Activated CD4-positive, alpha-beta memory T cell treated with anti-CD3 and anti-CD28 coated beads for 36 hours (primary cell): ENCODE measurements around the gene CACNA2D2. TPM values are rescaled to one million over a fixed set of nuclear protein-coding genes. Genes with fewer than 3 reads are reported as not detected.

Experiments used
- CTCF ChIA-PET: fragments of 350-600 bp; sonication (Branson Sonifier 250); formaldehyde crosslinking; loops from one replicate; lab custom pipeline; 2021; ENCODE audit warnings: antibody characterized with exemption, inconsistent platforms; lab: Charles Lee
- POLR2A ChIA-PET: fragments of 350-600 bp; sonication (Branson Sonifier 250); formaldehyde crosslinking; loops from one replicate; lab custom pipeline; 2021; ENCODE audit warnings: antibody characterized with exemption; lab: Charles Lee
- DNase-seq: peaks from one replicate; pipeline ENCODE4 v3.0.0-alpha.2; 2020
- H3K27ac Mint-ChIP-seq: one replicate; pipeline ENCODE4 v1.8.0; 2021; ENCODE audit warnings: mixed read lengths
- H3K27me3 Mint-ChIP-seq: one replicate; pipeline ENCODE4 v1.8.0; 2021; ENCODE audit warnings: mixed read lengths
- H3K36me3 Mint-ChIP-seq: one replicate; pipeline ENCODE4 v1.8.0; 2021; ENCODE audit warnings: mixed read lengths
- H3K4me1 Mint-ChIP-seq: one replicate; pipeline ENCODE4 v1.8.0; 2021; ENCODE audit warnings: low read depth, mixed read lengths
- H3K4me3 Mint-ChIP-seq: one replicate; pipeline ENCODE4 v1.8.0; 2021; ENCODE audit warnings: mild to moderate bottlenecking, mixed read lengths
- H3K9me3 Mint-ChIP-seq: one replicate; pipeline ENCODE4 v1.8.0; 2021; ENCODE audit warnings: mixed read lengths
- intact Hi-C: fragments of 100-400 bp; cut with micrococcal nuclease; formaldehyde crosslinking; loops from one replicate; pipeline ENCODE4 v1.15.1; 2023
- total RNA-seq, 2 experiments: library from RNA; stranded (reverse); gene quantifications; one replicate each; pipeline ENCODE4 v1.2.3, GENCODE V29; 2021

The CACNA2D2 gene
- total RNA-seq, 2 experiments from 2014 or later, result 0.63 to 0.69 TPM

DNA sequence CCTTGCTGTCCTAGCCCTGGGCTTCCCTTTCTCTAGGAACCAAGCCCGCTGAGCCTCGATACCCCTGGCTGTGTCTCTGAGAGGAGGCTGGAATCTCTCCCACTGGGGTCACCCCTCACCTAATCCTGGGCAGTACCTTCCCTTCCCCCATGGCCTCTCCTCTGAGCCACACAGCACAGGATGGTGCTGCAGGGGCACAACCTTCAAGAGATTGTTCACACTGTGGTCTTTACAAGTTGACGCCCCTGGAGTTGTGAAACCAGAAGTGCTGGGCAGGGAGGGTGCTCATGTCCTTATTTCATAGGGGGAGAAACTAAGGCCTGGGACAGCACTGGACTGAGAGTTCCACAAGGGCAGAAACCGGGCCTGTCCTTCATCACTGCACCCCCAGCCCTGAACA is 73.2 kb downstream of the CACNA2D2 start:
- ChIA-PET POLR2A (no interaction called here), CTCF (no interaction called here)
- peaks cover 2% of the 10 kb centered on the region for H3K27me3 Mint-ChIP-seq
- H3K27ac Mint-ChIP-seq, result no peak overlapping the region
- H3K36me3 Mint-ChIP-seq, result no peaks in the 10 kb centered on the region
- DNase-seq, result no peak
- no peak overlapping the region for H3K4me3 Mint-ChIP-seq
- no peaks in the 10 kb centered on the region for H3K9me3 Mint-ChIP-seq
- H3K4me1 Mint-ChIP-seq, result no peaks in the 10 kb centered on the region
- intact Hi-C loops, result loop anchor here (10.0 kb wide), 1 partner anchor 225 kb away; no protein-coding TSS in a partner anchor

DNA sequence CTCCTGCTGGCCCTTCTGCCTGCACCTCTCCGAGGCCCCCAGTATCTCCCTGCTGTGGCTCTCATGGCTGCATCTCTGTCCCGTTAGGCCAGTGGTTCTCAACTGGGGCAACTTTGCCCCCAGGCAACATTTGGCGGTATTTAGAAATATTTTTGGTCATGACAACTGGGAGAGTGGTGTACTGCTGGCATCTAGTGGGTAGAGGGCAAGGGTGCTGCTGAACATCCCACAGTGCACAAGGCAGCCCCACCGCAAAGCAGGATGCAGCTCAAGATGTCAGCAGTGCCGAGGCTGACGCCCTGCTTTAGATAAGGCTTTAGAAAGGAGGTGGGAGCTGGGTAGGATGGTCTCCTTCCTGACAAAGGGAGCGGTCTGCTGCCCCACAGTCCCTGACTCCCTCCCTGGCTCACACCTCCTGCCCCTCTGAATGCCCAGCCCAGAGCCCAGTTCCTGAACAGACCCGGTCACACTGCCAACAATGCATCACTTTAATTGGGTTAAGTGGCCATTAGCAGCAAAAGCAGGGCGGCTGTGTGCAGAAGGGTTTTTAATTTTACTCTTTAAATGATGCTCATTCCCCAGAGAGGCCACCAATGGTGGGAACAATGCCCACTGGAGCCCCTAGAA is 75.3 kb downstream of the CACNA2D2 start:
- Mint-ChIP-seq H3K9me3 (no peaks in the 10 kb centered on the region), H3K27ac (no peak overlapping the region)
- POLR2A ChIA-PET, result no interaction called here

DNA sequence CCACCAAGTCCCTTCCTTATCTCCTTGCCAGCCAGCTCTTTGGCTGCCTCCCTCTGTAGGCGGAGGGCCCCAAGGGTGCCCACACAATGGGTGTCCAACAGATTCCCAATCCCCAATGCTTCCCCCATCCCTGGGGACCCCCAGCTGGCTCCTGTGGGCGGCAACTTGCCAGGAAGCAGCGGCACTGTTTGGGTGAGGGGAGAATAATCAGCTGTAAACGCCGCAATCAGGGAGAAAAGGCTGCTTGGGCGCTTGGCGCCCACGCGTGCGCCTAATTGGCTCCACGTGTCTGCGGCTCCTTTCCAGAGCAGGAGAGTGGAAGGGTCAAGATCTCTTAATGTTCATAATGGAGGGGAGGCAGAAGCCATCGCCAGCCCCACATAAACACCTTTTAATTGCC is 76.2 kb downstream of the CACNA2D2 start:
- H3K4me3 Mint-ChIP-seq, result no peak overlapping the region
- intact Hi-C loops, result no loop called here
- H3K27me3 Mint-ChIP-seq, result no peaks in the 10 kb centered on the region
- H3K4me1 Mint-ChIP-seq, result no peaks in the 10 kb centered on the region
- no peak for DNase-seq
- H3K27ac Mint-ChIP-seq, result no peak overlapping the region
- POLR2A ChIA-PET, result no interaction called here
- CTCF ChIA-PET, result no interaction called here
- no peaks in the 10 kb centered on the region for H3K9me3 Mint-ChIP-seq
- no peaks in the 10 kb centered on the region for H3K36me3 Mint-ChIP-seq

More for the DNA sequence above, 75.3 kb downstream of the CACNA2D2 start:
- DNase-seq, result no peak
- H3K36me3 Mint-ChIP-seq, result no peaks in the 10 kb centered on the region
- H3K4me3 Mint-ChIP-seq, result no peak overlapping the region
- intact Hi-C loops, result no loop called here
- no peaks in the 10 kb centered on the region for H3K27me3 Mint-ChIP-seq
- CTCF ChIA-PET, result no interaction called here
- no peaks in the 10 kb centered on the region for H3K4me1 Mint-ChIP-seq

DNA sequence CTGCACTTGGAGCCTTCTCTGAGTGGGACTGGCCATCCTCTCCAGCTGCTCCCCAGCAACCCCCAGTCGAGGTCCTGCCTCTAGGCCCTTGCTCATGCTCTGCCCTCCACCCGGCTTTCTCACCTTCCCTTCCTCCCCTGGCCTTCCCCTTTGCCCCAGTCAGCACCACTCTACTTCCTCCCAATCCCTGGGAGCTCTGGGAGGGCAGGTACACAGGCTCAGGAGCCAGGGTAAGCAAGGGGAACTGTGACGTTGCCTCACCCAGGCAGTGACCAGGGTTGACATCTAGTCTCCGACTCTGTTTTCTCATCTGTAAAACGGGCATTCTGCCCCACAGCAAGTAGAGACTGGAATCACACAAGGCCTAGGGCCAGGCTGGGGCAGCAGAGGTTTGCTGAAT is 77.5 kb downstream of the CACNA2D2 start:
- CTCF ChIA-PET, result no interaction called here

DNA sequence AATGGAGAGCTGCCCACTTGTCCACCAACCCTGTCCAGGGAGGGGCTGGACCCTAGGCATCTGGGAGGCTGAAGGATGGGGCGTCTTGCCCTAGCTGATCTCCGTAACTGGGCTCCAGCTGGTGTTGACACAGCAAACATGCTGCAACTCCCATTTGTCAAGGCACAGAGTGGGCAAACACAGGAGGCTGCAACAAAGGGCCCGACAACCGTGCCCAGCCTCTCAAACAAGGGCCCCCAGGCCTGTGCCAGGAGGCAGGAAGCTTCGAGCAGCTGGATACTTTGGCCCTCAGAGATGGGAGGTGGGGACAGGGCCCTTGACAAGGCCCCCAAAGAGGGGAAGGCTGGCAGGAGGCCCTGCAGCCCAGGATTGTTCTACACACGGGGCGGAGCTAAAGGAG is 79.9 kb downstream of the CACNA2D2 start:
- Mint-ChIP-seq H3K27ac (no peak overlapping the region), H3K4me1 (no peaks in the 10 kb centered on the region)

More for the DNA sequence above, 77.5 kb downstream of the CACNA2D2 start:
- POLR2A ChIA-PET, result no interaction called here
- Mint-ChIP-seq H3K4me3 (no peak overlapping the region), H3K27me3 (no peaks in the 10 kb centered on the region), H3K27ac (no peak overlapping the region), H3K9me3 (no peaks in the 10 kb centered on the region), H3K4me1 (no peaks in the 10 kb centered on the region), H3K36me3 (no peaks in the 10 kb centered on the region)
- DNase-seq, result no peak
- intact Hi-C loops, result no loop called here

DNA sequence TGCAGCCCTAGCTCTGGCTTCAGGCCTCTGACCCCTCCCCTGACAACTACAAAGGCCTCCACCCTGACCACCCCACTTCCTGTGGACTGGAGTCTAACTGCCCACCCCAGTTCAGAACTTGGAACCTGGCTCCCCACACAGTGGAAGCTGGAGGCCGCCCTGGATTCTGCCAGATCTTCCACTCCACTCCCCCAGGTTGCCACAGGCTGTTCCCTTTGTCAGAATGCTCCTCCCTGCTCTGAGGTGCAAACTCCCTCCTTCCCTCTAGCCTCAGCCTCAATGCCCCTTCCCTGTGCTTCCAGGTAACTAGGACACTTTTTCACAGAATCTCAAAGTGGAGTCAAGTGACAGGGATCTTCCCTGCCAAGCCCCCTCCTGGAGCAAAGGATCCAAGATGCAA is 81.3 kb downstream of the CACNA2D2 start:
- DNase-seq, result no peak
- intact Hi-C loops, result no loop called here
- ChIA-PET CTCF (interaction anchor here (1.5 kb wide), 1 partner anchor 120 kb away, joined by 3 read pairs; no protein-coding TSS in a partner anchor), POLR2A (no interaction called here)
- H3K4me3 Mint-ChIP-seq, result no peak overlapping the region
- H3K9me3 Mint-ChIP-seq, result no peaks in the 10 kb centered on the region
- H3K4me1 Mint-ChIP-seq, result no peaks in the 10 kb centered on the region
- H3K27ac Mint-ChIP-seq, result no peak overlapping the region
- H3K36me3 Mint-ChIP-seq, result no peaks in the 10 kb centered on the region
- no peaks in the 10 kb centered on the region for H3K27me3 Mint-ChIP-seq

More for the DNA sequence above, 79.9 kb downstream of the CACNA2D2 start:
- no peak overlapping the region for H3K4me3 Mint-ChIP-seq
- H3K27me3 Mint-ChIP-seq, result no peaks in the 10 kb centered on the region
- DNase-seq, result no peak
- CTCF ChIA-PET, result interaction anchor here (1.4 kb wide), 1 partner anchor 8 kb away, joined by 3 read pairs; no protein-coding TSS in a partner anchor
- POLR2A ChIA-PET, result no interaction called here
- H3K9me3 Mint-ChIP-seq, result no peaks in the 10 kb centered on the region
- intact Hi-C loops, result no loop called here
- no peaks in the 10 kb centered on the region for H3K36me3 Mint-ChIP-seq

DNA sequence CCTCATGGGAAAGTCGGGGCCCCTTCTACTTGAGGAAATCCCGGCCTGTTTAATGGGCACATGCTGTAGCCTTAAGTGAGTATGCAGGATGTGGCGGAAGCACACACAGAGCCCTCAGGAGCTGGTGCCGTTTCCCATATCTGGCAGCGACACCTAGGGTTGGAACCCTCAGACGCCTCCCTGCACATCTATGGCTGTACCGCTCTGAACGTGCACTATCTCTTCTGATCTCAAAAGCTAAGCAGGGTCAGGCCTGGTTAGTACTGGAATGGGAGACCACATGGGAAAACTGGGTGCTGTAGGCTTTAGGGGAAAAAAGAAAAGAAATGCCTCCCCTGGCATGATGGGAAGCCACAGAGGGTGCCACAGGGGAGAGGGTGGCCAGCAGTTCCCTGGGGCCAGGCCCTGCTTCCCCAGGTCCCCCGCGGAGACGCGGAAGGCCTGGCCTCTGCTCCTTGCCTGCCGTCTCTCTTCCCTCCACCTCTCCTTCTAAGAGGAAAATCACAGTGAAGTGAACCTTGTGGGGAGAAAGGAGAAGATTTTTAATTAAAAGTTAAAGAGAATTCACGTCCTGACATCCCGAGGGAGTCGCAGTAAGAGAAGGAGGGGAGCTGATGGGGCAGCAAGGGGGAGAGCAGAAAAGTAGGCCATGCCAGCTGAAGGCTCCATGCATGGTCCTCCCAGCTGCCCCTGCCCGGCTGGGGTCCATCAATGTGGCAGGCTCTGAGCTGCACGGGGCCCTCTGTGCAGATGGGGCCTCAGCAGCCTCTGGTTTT is 83.7 kb downstream of the CACNA2D2 start:
- ChIA-PET CTCF (no interaction called here), POLR2A (no interaction called here)
- intact Hi-C loops, result no loop called here
- DNase-seq, result no peak
- H3K4me1 Mint-ChIP-seq, result no peaks in the 10 kb centered on the region
- H3K27me3 Mint-ChIP-seq, result no peaks in the 10 kb centered on the region
- H3K27ac Mint-ChIP-seq, result no peak overlapping the region
- H3K4me3 Mint-ChIP-seq, result no peak overlapping the region
- H3K36me3 Mint-ChIP-seq, result no peaks in the 10 kb centered on the region
- no peaks in the 10 kb centered on the region for H3K9me3 Mint-ChIP-seq

DNA sequence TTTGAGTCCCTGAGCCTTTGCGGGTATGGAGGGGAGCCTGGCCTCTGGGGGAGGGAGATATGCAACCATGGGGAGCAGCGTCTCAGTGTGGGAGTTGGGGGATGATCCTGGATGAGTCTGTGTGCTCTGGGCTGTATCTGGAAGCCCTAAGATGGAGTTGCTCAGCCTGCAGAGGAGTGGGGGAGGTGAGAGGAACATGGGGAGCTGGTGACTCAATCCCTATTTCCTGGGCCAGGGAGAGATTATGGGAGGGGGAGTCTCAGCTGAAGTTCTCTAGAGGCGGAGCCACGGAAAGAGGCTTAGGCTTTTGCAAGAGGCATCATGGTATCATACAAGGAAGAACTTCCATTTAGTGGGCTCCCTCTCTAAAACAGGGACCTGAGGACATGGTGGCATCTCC is 84.6 kb downstream of the CACNA2D2 start:
- Mint-ChIP-seq H3K9me3 (no peaks in the 10 kb centered on the region), H3K36me3 (no peaks in the 10 kb centered on the region), H3K27ac (no peak overlapping the region), H3K27me3 (no peaks in the 10 kb centered on the region), H3K4me3 (no peak overlapping the region), H3K4me1 (no peaks in the 10 kb centered on the region)
- ChIA-PET CTCF (no interaction called here), POLR2A (no interaction called here)
- DNase-seq, result no peak
- intact Hi-C loops, result no loop called here

DNA sequence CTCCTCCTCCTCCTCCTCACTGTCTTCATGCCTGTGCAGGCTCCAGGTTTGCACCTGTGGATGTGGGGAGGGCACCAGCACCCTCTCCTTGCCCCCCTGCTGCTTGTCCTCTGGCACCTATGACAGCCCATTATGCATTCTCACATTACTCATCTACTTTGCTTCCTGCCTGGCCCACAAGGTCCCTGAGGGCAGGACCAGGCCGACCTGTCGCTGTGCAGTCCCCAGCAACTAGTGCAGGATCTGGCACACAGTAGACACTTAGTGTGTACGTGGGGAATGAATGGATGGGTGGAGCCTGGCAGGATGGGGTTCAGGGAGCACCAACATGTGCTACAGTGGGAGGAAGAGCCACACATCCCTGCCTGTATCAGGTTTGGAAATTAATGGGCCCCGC is 85.8 kb downstream of the CACNA2D2 start:
- POLR2A ChIA-PET, result no interaction called here
- intact Hi-C loops, result no loop called here
- Mint-ChIP-seq H3K9me3 (no peaks in the 10 kb centered on the region), H3K4me1 (no peaks in the 10 kb centered on the region), H3K36me3 (no peaks in the 10 kb centered on the region), H3K4me3 (no peak overlapping the region), H3K27me3 (no peaks in the 10 kb centered on the region), H3K27ac (no peak overlapping the region)
- DNase-seq, result no peak
- CTCF ChIA-PET, result no interaction called here

DNA sequence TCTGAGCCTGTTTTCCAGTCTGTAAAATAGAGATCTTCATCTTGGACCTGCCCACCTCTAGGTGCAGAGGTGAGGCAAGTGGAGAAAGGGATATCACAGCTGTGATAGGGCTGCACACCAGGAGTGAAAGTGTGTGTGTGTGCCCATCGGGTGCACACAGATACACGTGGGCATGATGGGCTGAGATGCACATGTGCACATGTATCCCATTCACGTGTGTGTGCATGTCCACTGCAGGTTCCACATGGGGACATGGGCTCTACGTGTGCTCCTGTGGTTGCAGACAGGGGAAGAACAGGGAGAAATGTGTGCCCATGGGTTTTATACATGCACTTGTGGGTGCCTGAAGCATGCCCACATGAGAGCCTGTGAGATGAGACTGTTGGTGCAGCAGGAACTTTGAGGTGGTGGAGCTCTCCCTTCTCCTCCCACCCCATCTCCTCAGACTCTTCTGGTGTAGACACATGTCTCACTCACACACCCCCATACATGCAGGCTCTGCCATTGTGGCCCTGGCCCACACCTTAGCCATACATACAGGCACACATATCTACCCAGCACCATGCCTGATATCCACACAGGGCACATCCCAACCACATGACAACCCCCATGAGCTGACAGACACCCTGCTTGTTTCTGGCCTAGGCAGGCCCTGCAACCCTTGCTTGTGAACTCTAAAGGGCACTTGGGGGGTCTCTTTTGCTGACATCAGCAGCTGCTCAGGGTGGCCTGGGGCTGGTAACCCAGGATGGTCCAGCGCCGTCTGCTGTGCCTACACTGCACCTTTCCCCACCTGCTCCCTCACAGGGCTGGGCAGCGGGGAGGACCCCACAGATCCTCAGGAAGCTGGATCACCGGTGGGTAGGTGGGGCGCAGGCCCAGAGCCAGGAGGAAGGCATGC is 86.4 kb downstream of the CACNA2D2 start:
- Mint-ChIP-seq H3K4me1 (no peaks in the 10 kb centered on the region), H3K4me3 (no peak overlapping the region), H3K9me3 (no peaks in the 10 kb centered on the region), H3K36me3 (no peaks in the 10 kb centered on the region), H3K27me3 (no peaks in the 10 kb centered on the region), H3K27ac (no peak overlapping the region)
- no peak for DNase-seq
- ChIA-PET POLR2A (no interaction called here), CTCF (no interaction called here)
- intact Hi-C loops, result no loop called here

DNA sequence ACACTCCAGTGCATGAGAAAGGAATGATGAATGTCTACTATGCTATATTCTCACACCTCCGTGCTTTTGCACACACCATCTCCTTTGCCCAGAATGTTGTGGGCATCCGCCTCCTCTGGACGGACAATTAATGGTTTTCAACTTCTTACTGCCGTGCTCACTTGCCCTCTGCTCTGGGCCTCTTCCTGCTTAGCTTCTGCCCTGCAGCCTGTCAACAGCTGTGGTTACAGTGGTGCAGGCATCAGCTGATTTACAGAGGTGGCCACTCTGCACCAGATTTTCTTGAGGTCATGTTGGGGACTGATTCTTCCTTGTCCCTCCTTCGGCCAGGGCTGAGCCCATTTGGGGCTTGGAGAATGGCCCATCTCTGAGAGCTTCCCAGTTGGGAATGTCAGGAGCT is 87.6 kb downstream of the CACNA2D2 start:
- DNase-seq, result no peak
- no peak overlapping the region for H3K4me3 Mint-ChIP-seq
- no peaks in the 10 kb centered on the region for H3K9me3 Mint-ChIP-seq
- no peaks in the 10 kb centered on the region for H3K4me1 Mint-ChIP-seq
- no peaks in the 10 kb centered on the region for H3K36me3 Mint-ChIP-seq
- POLR2A ChIA-PET, result no interaction called here
- CTCF ChIA-PET, result interaction anchor here (1.1 kb wide), 1 partner anchor 8 kb away, joined by 3 read pairs; no protein-coding TSS in a partner anchor
- intact Hi-C loops, result no loop called here
- no peaks in the 10 kb centered on the region for H3K27me3 Mint-ChIP-seq
- no peak overlapping the region for H3K27ac Mint-ChIP-seq

DNA sequence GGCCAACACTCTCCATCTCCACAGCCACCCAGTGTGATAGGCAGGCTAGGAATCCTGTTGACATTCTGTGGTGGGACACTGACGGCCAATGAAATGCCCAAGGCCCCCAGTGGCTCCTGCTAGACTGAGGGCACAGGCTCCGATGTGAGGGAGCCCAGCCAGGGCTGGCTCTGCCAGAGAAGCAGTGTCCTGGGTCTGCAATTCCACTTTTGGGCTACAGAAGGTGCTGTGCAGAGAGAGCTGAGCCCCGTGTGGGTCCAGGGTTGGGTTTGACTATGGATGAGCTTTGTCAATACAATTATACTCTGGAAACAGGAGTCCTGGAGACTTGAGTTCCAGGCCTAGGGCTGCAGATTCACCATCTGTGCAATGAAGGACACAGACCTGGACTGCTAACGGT is 88.4 kb downstream of the CACNA2D2 start:
- Mint-ChIP-seq H3K4me1 (no peaks in the 10 kb centered on the region), H3K4me3 (no peak overlapping the region), H3K27ac (no peak overlapping the region), H3K9me3 (no peaks in the 10 kb centered on the region), H3K36me3 (no peaks in the 10 kb centered on the region), H3K27me3 (no peaks in the 10 kb centered on the region)
- intact Hi-C loops, result no loop called here
- no peak for DNase-seq
- ChIA-PET POLR2A (interaction anchor here (1.0 kb wide), 1 partner anchor 43 kb away, joined by 3 read pairs; no protein-coding TSS in a partner anchor), CTCF (interaction anchor here (1.1 kb wide), 1 partner anchor 9 kb away, joined by 3 read pairs; no protein-coding TSS in a partner anchor)
